Caco-2 (cell line): ENCODE results near the gene MRPL41. TPM values are rescaled to one million over a fixed set of nuclear protein-coding genes. Genes with fewer than 3 reads are reported as not detected.
A peak's percentile ranks its signal among the peaks of the same experiment; 100 is the strongest.
"Not testable (repeated sequence)": the region's sequence is repeated elsewhere in the genome, so short reads cannot be mapped to it uniquely, and the experiment has no call there.

ENCODE experiments used
- BruUV-seq: library from RNA; stranded (reverse); fragments of 400-500 nt; replicated peaks from 2 replicates; lab custom pipeline; 2021; lab: Mats Ljungman, UMichigan
- CTCF ChIA-PET: fragments of 300-600 bp; sonication (Branson Sonifier 250); formaldehyde crosslinking; loops from one replicate; lab custom pipeline; 2022; ENCODE audit warnings: antibody characterized with exemption; lab: Charles Lee
- POLR2A ChIA-PET: fragments of 300-600 bp; sonication (Branson Sonifier 250); formaldehyde crosslinking; loops from one replicate; lab custom pipeline; 2022; ENCODE audit warnings: antibody characterized with exemption; lab: Charles Lee
- DNase-seq, 2 experiments: peaks; one replicate each; pipeline versions ENCODE4 v3.0.0 to v3.0.0-alpha.2; 2020 to 2022
- H3K27me3 ChIP-seq: replicated peaks from 2 replicates; pipeline ENCODE4 v1.6.0; 2011; ENCODE audit warnings: low read length; ENCODE audit not compliant: control insufficient read depth, insufficient read depth
- H3K36me3 ChIP-seq: 2 replicates; pipeline ENCODE4 v1.5.1; 2011; ENCODE audit warnings: low read length; ENCODE audit not compliant: control insufficient read depth, insufficient read depth
- H3K4me1 ChIP-seq: fragments of 250-450 bp; sonication (Bioruptor Pico); 2 replicates; pipeline ENCODE4 v1.5.1; 2020; ENCODE audit warnings: mild to moderate bottlenecking
- H3K4me3 ChIP-seq: 2 replicates; pipeline ENCODE4 v1.5.1; 2011; ENCODE audit warnings: low read depth, mild to moderate bottlenecking, control low read depth, low read length
- H3K9me3 ChIP-seq: fragments of 250-450 bp; sonication (Bioruptor Pico); 2 replicates; pipeline ENCODE4 v1.5.1; 2020; ENCODE audit warnings: mild to moderate bottlenecking, moderate library complexity
- H3K27ac Mint-ChIP-seq: one replicate; pipeline ENCODE4 v1.8.0; 2022; ENCODE audit warnings: mixed read lengths; ENCODE audit not compliant: unreplicated experiment
- H3K27me3 Mint-ChIP-seq: one replicate; pipeline ENCODE4 v1.8.0; 2022; ENCODE audit warnings: mixed read lengths; ENCODE audit not compliant: insufficient read depth, unreplicated experiment
- H3K36me3 Mint-ChIP-seq: one replicate; pipeline ENCODE4 v1.8.0; 2022; ENCODE audit warnings: mild to moderate bottlenecking, mixed read lengths; ENCODE audit not compliant: insufficient read depth, unreplicated experiment
- H3K4me1 Mint-ChIP-seq: one replicate; pipeline ENCODE4 v1.8.0; 2022; ENCODE audit warnings: low read depth, mixed read lengths; ENCODE audit not compliant: unreplicated experiment
- H3K4me3 Mint-ChIP-seq: one replicate; pipeline ENCODE4 v1.8.0; 2022; ENCODE audit warnings: mild to moderate bottlenecking, moderate library complexity, mixed read lengths; ENCODE audit not compliant: unreplicated experiment
- H3K9me3 Mint-ChIP-seq: one replicate; pipeline ENCODE4 v1.8.0; 2022; ENCODE audit warnings: mixed read lengths; ENCODE audit not compliant: unreplicated experiment
- intact Hi-C: fragments of 100-400 bp; cut with micrococcal nuclease; formaldehyde crosslinking; loops from one replicate; pipeline ENCODE4 v1.10.0; 2022; ENCODE audit not compliant: unreplicated experiment
- total RNA-seq: library from RNA; stranded (reverse); gene quantifications from 2 replicates; pipeline ENCODE4 v1.2.3, GENCODE V29; 2022
- TF ChIP-seq, protein P1 (sequence below), 2 experiments: fragments of 200-600 bp in 1 of 2; IDR thresholded peaks; 1 replicate in 1 of 2; 2 replicates in 1 of 2; pipeline versions ENCODE4 v1.5.1 to v1.8.0; 2011 to 2022; ENCODE audit warnings: antibody characterized with exemption in 1 of 2, control low read depth in 1 of 2, inconsistent platforms in 1 of 2, low read depth in 1 of 2, low read length in 1 of 2, mild to moderate bottlenecking in 1 of 2, moderate library complexity in 1 of 2; ENCODE audit not compliant: insufficient read depth in 1 of 2, severe bottlenecking in 1 of 2, unreplicated experiment in 1 of 2

Gene MRPL41
- total RNA-seq, 1 experiment from 2014 or later, result 44.2 TPM

DNA sequence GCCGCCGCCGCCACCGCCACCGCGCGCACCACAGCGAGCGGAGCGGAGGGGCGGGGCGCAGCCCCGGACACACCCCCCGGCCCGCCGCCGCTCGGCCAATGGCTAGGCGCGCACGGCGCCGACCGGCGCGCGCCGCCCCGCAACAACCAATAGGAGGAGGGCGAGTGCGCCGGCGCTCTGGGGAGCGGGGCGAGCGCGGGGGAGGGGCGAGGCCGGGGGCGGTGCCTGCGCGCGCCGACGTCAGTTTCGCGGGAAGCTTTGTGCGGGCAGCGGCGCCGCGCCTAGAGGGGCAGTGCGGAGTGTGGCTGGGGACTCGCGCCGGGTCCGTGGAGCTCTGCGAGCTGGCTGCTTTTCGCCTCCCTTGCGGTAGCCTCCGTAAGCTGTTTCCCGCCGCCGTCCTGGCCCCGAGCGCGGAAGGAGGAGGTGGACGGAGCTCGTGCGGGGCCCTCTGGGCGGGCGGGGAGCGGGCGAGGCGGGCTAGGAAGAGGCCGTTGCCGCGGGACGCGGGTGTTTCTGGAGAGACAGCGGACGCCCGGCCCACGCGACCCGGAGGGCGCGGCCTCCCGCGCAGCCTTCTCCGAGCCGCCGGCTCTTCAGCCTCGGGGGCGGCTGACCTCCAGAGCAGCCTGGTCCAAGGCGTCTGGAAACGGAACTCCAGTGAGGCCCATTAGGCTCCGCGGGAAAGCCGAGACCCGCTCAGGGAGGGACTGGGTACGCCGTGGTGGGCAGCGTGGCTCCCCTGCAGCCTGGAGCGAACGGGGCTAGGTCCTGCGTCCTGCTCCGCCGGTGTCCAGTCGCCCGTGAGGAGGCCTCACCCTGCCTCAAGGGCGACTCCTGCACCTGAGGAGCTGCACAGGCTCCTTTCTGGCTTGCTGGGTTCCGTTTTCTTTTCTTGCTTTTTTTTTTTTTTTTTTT is 39.0 kb downstream of the MRPL41 start, which contains the start of gene ZMYND19:
Gene ZMYND19 (minus strand): TSS at position 44 of the 915 bp plus-strand sequence. CDS start 249 bp downstream, outside the sequence.
- DNase-seq, result peak; percentile 85 to 94
- POLR2A ChIA-PET, result interaction anchor here (0.6 to 1.8 kb wide), 4 partner anchors 15 to 29 kb away, joined by 3 to 22 read pairs (median 4); partner anchors contain the start of genes ARRDC1 and EHMT1
- no peaks in the 10 kb centered on the region for H3K27me3 ChIP-seq
- H3K4me3 ChIP-seq, result peak within 1 kb of the TSS; percentile 92
- H3K4me1 Mint-ChIP-seq, result no peaks in the 10 kb centered on the region
- no peaks in the 10 kb centered on the region for H3K27me3 Mint-ChIP-seq
- intact Hi-C loops, result loop anchor here (2.0 to 10.0 kb wide), 3 partner anchors 14 to 146 kb away; partner anchors contain the start of genes ARRDC1 and ENTPD8
- H3K36me3 Mint-ChIP-seq, result peaks cover 30% of the 10 kb centered on the region
- no peaks in the 10 kb centered on the region for H3K9me3 Mint-ChIP-seq
- CTCF ChIA-PET, result interaction anchor here (0.6 to 1.6 kb wide), 9 partner anchors 9 to 131 kb away, joined by 3 to 6 read pairs (median 3); partner anchors contain the start of genes ARRDC1, MRPL41 and NSMF
- TF ChIP-seq, protein P1, sequence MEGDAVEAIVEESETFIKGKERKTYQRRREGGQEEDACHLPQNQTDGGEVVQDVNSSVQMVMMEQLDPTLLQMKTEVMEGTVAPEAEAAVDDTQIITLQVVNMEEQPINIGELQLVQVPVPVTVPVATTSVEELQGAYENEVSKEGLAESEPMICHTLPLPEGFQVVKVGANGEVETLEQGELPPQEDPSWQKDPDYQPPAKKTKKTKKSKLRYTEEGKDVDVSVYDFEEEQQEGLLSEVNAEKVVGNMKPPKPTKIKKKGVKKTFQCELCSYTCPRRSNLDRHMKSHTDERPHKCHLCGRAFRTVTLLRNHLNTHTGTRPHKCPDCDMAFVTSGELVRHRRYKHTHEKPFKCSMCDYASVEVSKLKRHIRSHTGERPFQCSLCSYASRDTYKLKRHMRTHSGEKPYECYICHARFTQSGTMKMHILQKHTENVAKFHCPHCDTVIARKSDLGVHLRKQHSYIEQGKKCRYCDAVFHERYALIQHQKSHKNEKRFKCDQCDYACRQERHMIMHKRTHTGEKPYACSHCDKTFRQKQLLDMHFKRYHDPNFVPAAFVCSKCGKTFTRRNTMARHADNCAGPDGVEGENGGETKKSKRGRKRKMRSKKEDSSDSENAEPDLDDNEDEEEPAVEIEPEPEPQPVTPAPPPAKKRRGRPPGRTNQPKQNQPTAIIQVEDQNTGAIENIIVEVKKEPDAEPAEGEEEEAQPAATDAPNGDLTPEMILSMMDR (IDR thresholded peaks at IDR 0.05; ENCODE audit: insufficient read depth in 1 of 2, low read depth in 1 of 2, low read length in 1 of 2, severe bottlenecking in 1 of 2, unreplicated experiment in 1 of 2), result peak in 1 of 2 experiments; percentile 15
- peaks cover 8% of the 10 kb centered on the region for H3K4me1 ChIP-seq
- no peaks in the 10 kb centered on the region for H3K9me3 ChIP-seq
- BruUV-seq, result no TSS peak
- H3K36me3 ChIP-seq, result peaks cover under 1% of the 10 kb centered on the region
- H3K27ac Mint-ChIP-seq, result peak within 1 kb of the TSS; percentile 78
- H3K4me3 Mint-ChIP-seq, result peak within 1 kb of the TSS; percentile 77

GRCh38 chr9:137592767-137593166 is 41.1 kb downstream of the MRPL41 start:
- Histone ChIP-seq H3K4me1 (peaks cover 8% of the 10 kb centered on the region), H3K4me3 (no peak overlapping the region), H3K9me3 (no peaks in the 10 kb centered on the region), H3K36me3 (no peaks in the 10 kb centered on the region; the same call in 1 of the 2 replicates), H3K27me3 (no peaks in the 10 kb centered on the region)
- peak overlapping the region; percentile 18 for H3K4me3 Mint-ChIP-seq
- H3K9me3 Mint-ChIP-seq, result no peaks in the 10 kb centered on the region
- no TSS peak for BruUV-seq
- TF ChIP-seq, protein P1 (IDR thresholded peaks at IDR 0.05; ENCODE audit: insufficient read depth in 1 of 2, low read depth in 1 of 2, low read length in 1 of 2, severe bottlenecking in 1 of 2, unreplicated experiment in 1 of 2), result no peak
- no peak overlapping the region for H3K27ac Mint-ChIP-seq
- no peaks in the 10 kb centered on the region for H3K27me3 Mint-ChIP-seq
- H3K36me3 Mint-ChIP-seq, result peaks cover 14% of the 10 kb centered on the region
- intact Hi-C loops, result loop anchor here (10.0 kb wide), 1 partner anchor 148 kb away; the partner anchor contains the start of gene ENTPD8
- no peaks in the 10 kb centered on the region for H3K4me1 Mint-ChIP-seq
- DNase-seq, result no peak
- ChIA-PET CTCF (no interaction called here), POLR2A (no interaction called here)

DNA sequence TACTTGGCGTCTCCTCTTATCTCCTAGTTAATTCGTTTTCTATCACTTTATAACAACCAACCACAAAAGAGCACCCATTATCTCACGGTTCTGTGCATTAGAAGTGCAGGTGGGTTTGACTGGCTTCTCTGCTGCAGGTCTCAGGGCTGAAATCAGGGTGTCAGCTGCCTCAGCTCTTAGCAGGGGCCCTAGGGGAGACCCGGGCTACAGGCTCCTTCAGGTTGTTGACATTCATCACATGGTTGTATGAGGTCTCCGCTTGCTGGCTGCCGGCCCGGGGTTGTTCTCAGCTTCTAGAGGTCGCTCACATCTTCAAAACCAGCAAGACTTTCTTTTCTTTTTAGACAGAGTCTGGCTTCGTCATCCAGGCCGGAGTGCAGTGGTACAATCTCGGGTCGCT is 41.5 kb downstream of the MRPL41 start:
- H3K9me3 ChIP-seq, result no peaks in the 10 kb centered on the region
- peaks cover 8% of the 10 kb centered on the region for H3K4me1 ChIP-seq
- H3K27me3 ChIP-seq, result no peaks in the 10 kb centered on the region
- no TSS peak for BruUV-seq
- no peak for DNase-seq
- Mint-ChIP-seq H3K27me3 (no peaks in the 10 kb centered on the region), H3K27ac (no peak overlapping the region), H3K36me3 (peaks cover 10% of the 10 kb centered on the region), H3K9me3 (no peaks in the 10 kb centered on the region), H3K4me3 (peak overlapping the region; percentile 18), H3K4me1 (no peaks in the 10 kb centered on the region)
- ChIA-PET CTCF (no interaction called here), POLR2A (no interaction called here)
- H3K4me3 ChIP-seq, result no peak overlapping the region
- TF ChIP-seq, protein P1 (IDR thresholded peaks at IDR 0.05; ENCODE audit: insufficient read depth in 1 of 2, low read depth in 1 of 2, low read length in 1 of 2, severe bottlenecking in 1 of 2, unreplicated experiment in 1 of 2), result no peak
- intact Hi-C loops, result loop anchor here (10.0 kb wide), 1 partner anchor 148 kb away; the partner anchor contains the start of gene ENTPD8
- no peaks in the 10 kb centered on the region; the same call in 1 of the 2 replicates for H3K36me3 ChIP-seq

DNA sequence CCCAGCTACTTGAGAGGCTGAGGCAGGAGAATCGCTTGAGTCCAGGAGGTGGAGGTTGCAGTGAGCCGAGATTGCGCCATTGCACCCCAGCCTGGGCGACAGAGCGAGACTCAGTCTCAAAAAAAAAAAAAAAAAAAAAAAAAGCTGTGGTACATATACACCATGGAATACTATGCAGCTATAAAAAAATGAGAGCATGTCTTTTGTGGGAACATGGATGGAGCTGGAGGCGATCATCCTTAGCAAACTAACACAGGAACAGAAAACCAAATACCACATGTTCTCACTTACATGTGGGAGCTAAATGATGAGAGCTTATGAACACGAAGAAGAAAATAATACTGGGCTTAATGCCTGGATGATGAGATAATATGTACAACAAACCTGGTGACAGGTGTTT is 44.9 kb downstream of the MRPL41 start:
- BruUV-seq, H3K27me3 Mint-ChIP-seq, POLR2A ChIA-PET, H3K4me1 Mint-ChIP-seq, H3K27me3 ChIP-seq, H3K36me3 Mint-ChIP-seq, H3K9me3 ChIP-seq, H3K27ac Mint-ChIP-seq, H3K36me3 ChIP-seq, H3K4me3 ChIP-seq, H3K4me3 Mint-ChIP-seq, H3K4me1 ChIP-seq, H3K9me3 Mint-ChIP-seq, DNase-seq, CTCF ChIA-PET: not testable (repeated sequence)
- intact Hi-C loops, result loop anchor here (10.0 kb wide), 1 partner anchor 152 kb away; the partner anchor contains the start of gene ENTPD8
